H1 (cell line): ENCODE results near the gene CP.

Source experiments
- GABPA ChIP-seq: IDR thresholded peaks from 2 replicates; pipeline ENCODE4 v1.6.1; 2011; ENCODE audit warnings: mild to moderate bottlenecking, low read length, moderate library complexity, borderline replicate concordance; ENCODE audit not compliant: insufficient read depth
- TEAD4 ChIP-seq: IDR thresholded peaks from 2 replicates; pipeline ENCODE4 v1.6.1; 2012; ENCODE audit warnings: low read depth, low read length, inconsistent platforms, mixed read lengths
- TF ChIP-seq, protein P1 (sequence below), 3 experiments: IDR thresholded peaks; 1 replicate in 2 of 3; 2 replicates in 1 of 3; pipeline versions ENCODE4 v1.5.1 to v1.6.1; 2011; ENCODE audit warnings: low read length in 3 of 3, mild to moderate bottlenecking in 3 of 3, inconsistent platforms in 2 of 3, low read depth in 1 of 3, moderate library complexity in 1 of 3; ENCODE audit not compliant: insufficient read depth in 1 of 3; ENCODE audit errors: control extremely low read depth in 1 of 3

DNA sequence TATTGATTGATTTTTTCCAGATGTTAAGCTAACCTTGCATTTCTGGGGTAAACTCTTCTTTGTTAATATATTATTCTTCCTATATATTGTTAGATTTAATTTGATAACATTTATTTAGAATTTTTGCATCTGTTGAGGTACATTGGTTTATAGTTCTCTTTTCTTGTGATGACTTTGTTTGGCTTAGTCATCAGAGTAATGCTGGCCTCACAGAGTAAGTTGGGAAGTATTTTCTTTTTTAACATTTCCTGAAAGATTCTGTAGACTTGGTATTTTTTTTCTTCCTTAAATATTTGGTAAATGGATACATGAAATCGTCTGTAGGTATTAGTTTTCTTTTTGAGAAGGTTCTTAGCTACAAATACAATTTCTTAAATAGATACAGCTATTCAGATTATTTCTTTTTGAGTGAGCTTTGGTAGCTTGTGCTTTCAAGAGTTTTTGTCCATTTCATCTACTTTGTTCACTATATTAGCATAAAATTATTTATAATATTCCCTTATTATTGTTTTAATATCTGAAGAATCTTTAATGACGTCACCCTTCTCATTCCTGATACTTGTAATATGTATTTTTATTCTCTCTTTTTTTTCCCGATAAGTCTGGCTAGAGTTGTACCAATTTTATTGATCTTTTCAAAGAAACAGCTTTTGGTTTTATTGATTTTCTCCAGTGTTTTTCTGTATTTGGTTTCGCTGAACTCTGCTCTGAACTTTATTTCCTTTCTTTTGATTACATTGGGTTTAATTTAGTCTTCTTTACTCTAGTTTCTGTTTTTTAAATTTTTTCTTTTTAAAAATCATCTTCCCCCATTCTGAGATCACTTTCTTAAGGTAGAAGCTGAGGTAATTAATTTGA lies 98.7 kb downstream of the CP start:
- TF ChIP-seq TEAD4 (no peak), GABPA (no peak)
- TF ChIP-seq, protein P1, sequence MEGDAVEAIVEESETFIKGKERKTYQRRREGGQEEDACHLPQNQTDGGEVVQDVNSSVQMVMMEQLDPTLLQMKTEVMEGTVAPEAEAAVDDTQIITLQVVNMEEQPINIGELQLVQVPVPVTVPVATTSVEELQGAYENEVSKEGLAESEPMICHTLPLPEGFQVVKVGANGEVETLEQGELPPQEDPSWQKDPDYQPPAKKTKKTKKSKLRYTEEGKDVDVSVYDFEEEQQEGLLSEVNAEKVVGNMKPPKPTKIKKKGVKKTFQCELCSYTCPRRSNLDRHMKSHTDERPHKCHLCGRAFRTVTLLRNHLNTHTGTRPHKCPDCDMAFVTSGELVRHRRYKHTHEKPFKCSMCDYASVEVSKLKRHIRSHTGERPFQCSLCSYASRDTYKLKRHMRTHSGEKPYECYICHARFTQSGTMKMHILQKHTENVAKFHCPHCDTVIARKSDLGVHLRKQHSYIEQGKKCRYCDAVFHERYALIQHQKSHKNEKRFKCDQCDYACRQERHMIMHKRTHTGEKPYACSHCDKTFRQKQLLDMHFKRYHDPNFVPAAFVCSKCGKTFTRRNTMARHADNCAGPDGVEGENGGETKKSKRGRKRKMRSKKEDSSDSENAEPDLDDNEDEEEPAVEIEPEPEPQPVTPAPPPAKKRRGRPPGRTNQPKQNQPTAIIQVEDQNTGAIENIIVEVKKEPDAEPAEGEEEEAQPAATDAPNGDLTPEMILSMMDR (IDR thresholded peaks at IDR 0.05; ENCODE audit: control extremely low read depth in 1 of 3, insufficient read depth in 1 of 3, low read depth in 1 of 3, low read length in 3 of 3): no peak
